Measurements from ENCODE around the gene SORCS3.

DNA sequence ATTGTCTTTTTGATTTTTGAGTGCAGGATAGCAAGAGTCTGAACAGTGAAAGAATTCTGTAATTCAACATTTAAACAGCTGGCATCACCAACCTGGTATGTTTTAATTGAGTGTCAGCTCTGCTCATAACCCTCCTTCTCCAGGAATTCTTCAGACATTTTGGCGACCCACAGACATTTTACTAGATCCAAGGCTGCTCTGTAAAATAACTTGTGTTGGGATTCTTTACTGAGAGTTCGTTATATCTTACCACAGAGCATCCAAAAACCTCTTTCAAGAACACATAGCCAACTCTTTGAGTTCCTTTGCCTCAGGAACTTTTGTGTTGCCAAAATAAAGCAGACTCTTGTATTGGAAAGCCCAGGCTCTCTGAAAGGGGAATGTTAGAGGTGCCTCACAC, 27.7 kb upstream of the SORCS3 start:
- TF ChIP-seq, protein P1, sequence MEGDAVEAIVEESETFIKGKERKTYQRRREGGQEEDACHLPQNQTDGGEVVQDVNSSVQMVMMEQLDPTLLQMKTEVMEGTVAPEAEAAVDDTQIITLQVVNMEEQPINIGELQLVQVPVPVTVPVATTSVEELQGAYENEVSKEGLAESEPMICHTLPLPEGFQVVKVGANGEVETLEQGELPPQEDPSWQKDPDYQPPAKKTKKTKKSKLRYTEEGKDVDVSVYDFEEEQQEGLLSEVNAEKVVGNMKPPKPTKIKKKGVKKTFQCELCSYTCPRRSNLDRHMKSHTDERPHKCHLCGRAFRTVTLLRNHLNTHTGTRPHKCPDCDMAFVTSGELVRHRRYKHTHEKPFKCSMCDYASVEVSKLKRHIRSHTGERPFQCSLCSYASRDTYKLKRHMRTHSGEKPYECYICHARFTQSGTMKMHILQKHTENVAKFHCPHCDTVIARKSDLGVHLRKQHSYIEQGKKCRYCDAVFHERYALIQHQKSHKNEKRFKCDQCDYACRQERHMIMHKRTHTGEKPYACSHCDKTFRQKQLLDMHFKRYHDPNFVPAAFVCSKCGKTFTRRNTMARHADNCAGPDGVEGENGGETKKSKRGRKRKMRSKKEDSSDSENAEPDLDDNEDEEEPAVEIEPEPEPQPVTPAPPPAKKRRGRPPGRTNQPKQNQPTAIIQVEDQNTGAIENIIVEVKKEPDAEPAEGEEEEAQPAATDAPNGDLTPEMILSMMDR (conservative IDR thresholded peaks at IDR 0.05; ENCODE audit: low read depth, low read length), result no peak
- no peak for TF ChIP-seq POLR2A (IDR thresholded peaks at IDR 0.05; ENCODE audit: low read depth, low read length)

Data from IMR-90 (cell line).